AML-193 (cell line): ENCODE data around the gene SDK2.

Source experiments
- DNase-seq, 2 experiments: peaks; one replicate each; lab custom pipeline; 2025; lab: John Stamatoyannopoulos, UW

Gene SDK2

GRCh38 chr17:73452009-73452408, 192.2 kb downstream of the SDK2 start:
- no peak for DNase-seq

GRCh38 chr17:73447319-73447718, 196.9 kb downstream of the SDK2 start:
- no peak for DNase-seq

GRCh38 chr17:73446617-73447016, 197.6 kb downstream of the SDK2 start:
- no peak for DNase-seq

GRCh38 chr17:73445466-73445865, 198.8 kb downstream of the SDK2 start:
- DNase-seq, result no peak

GRCh38 chr17:73444021-73444420, 200.2 kb downstream of the SDK2 start:
- no peak for DNase-seq

- DNase-seq, result no peak
Observed at GRCh38 chr17:73439597-73439996, 204.6 kb downstream of the SDK2 start.

- no peak for DNase-seq
Observed at GRCh38 chr17:73437826-73438225, 206.4 kb downstream of the SDK2 start.

- DNase-seq, result no peak
Observed at GRCh38 chr17:73436954-73437353, 207.3 kb downstream of the SDK2 start.

- DNase-seq, result no peak
Observed at GRCh38 chr17:73435412-73435811, 208.8 kb downstream of the SDK2 start.

GRCh38 chr17:73434154-73434553, 210.1 kb downstream of the SDK2 start:
- DNase-seq, result no peak

GRCh38 chr17:73433501-73433900, 210.7 kb downstream of the SDK2 start:
- DNase-seq, result no peak

GRCh38 chr17:73432624-73433190, 211.5 kb downstream of the SDK2 start:
- DNase-seq, result no peak

GRCh38 chr17:73431401-73432205, 212.6 kb downstream of the SDK2 start:
- no peak for DNase-seq

- peak; percentile 32 to 36 for DNase-seq
Observed at GRCh38 chr17:73430848-73431247, 213.4 kb downstream of the SDK2 start.

- DNase-seq, result no peak
Observed at GRCh38 chr17:73430165-73430680, 214.0 kb downstream of the SDK2 start.

- DNase-seq, result peak; percentile 74 to 77
Observed at GRCh38 chr17:73429440-73430164, 214.6 kb downstream of the SDK2 start.

GRCh38 chr17:73427198-73427597, 217.0 kb downstream of the SDK2 start:
- DNase-seq, result no peak

GRCh38 chr17:73424571-73424970, 219.7 kb downstream of the SDK2 start:
- DNase-seq, result no peak

- DNase-seq, result no peak
Observed at GRCh38 chr17:73423806-73424205, 220.4 kb downstream of the SDK2 start.

GRCh38 chr17:73423159-73423715, 221.0 kb downstream of the SDK2 start:
- DNase-seq, result no peak

GRCh38 chr17:73422121-73422520, 222.1 kb downstream of the SDK2 start:
- no peak for DNase-seq

- peak in 1 of 2 experiments; percentile 5 for DNase-seq
Observed at GRCh38 chr17:73420897-73421296, 223.3 kb downstream of the SDK2 start.
